Thyroid gland (tissue), 4 donors: ENCODE data around the gene MYO3A. TPM values are rescaled to one million over a fixed set of nuclear protein-coding genes. Genes with fewer than 3 reads are reported as not detected.
"Not testable (repeated sequence)": the region's sequence is repeated elsewhere in the genome, so short reads cannot be mapped to it uniquely, and the experiment has no call there.

Experiments used
- DNase-seq, 2 donors: peaks; one replicate each; pipeline ENCODE4 v3.0.0-alpha.2; 2019
- H3K27ac ChIP-seq, 3 donors: fragments of 200-600 bp; sonication (generic); 1 replicate in 2 of 3; 2 replicates in 1 of 3; pipeline ENCODE4 v1.5.1; 2016 to 2019; ENCODE audit warnings: mild to moderate bottlenecking in 1 of 3, moderate library complexity in 1 of 3
- H3K27me3 ChIP-seq: fragments of 200-600 bp; sonication (generic); one replicate; pipeline ENCODE4 v1.5.1; 2019
- H3K36me3 ChIP-seq, 2 donors: fragments of 200-600 bp; sonication (generic); one replicate each; pipeline ENCODE4 v1.5.1; 2016 to 2019
- H3K4me1 ChIP-seq, 2 donors: fragments of 200-600 bp; sonication (generic); one replicate each; pipeline ENCODE4 v1.5.1; 2017 to 2019
- H3K4me3 ChIP-seq, 3 donors: fragments of 200-600 bp; sonication (generic); replicated peaks in 1 of 3; 1 replicate in 2 of 3; 2 replicates in 1 of 3; pipeline ENCODE4 v1.5.1; 2016; ENCODE audit warnings: mild to moderate bottlenecking in 1 of 3
- H3K9me3 ChIP-seq: fragments of 200-600 bp; sonication (generic); one replicate; pipeline ENCODE4 v1.5.1; 2017
- CTCF ChIP-seq, 6 experiments: fragments of 200-600 bp in 3 of 6; fragments of 450-650 bp in 3 of 6; sonication (generic) in 3 of 6; IDR thresholded peaks; one replicate each; pipeline ENCODE4 v1.5.1; 2016 to 2019; ENCODE audit warnings: antibody characterized with exemption in 6 of 6, mild to moderate bottlenecking in 2 of 6, inconsistent platforms in 1 of 6, moderate library complexity in 1 of 6
- POLR2A ChIP-seq, 2 donors: fragments of 450-650 bp; IDR thresholded peaks; one replicate each; pipeline ENCODE4 v1.6.1; 2017; ENCODE audit warnings: antibody characterized with exemption in 2 of 2, mild to moderate bottlenecking in 2 of 2, moderate library complexity in 1 of 2
- whole genome bisulfite sequencing, 2 donors: methylation state at CpG; one replicate each; pipeline ENCODE4 v1.1.5; 2017; 5-methylcytosine and 5-hydroxymethylcytosine counted together
- intact Hi-C: fragments of 100-400 bp; cut with DNase I; formaldehyde crosslinking; loops from one replicate; pipeline ENCODE4 v1.15.1; 2023
- total RNA-seq, 4 donors: library from RNA; depleted of rRNA; stranded (reverse); fragments of >200 nt; gene quantifications; one replicate each; pipeline ENCODE4 v1.2.3, GENCODE V29; 2016

MYO3A gene
- total RNA-seq, 4 donors from 2014 or later, result 1.6 to 2.9 (median 2.2) TPM

DNA sequence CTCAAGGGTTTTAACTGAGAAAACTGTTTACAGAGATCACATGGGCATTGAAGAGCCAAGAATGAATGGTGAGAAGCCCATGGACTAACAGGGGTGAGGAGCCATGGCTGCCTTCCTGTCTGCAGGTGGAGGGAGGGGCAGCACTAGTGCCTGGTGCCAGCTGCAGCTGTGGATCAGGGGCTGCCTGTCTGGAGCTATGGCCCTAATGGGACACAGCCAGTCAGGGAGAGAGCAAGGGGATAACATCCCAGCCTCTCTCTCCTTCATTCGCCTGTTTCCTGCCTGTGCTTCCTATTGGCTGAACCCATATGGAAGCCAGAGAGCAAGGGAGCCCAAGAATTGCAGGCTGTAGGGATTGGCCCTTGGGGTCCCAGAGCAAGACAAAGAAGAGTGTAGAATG lies 156.7 kb downstream of the MYO3A start:
- H3K4me1 ChIP-seq, result no peaks in the 10 kb centered on the region
- intact Hi-C loops, result no loop called here
- no peaks in the 10 kb centered on the region for H3K9me3 ChIP-seq
- no peak for DNase-seq
- WGBS, 2 donors, result 81 to 100% methylated on average over 1 of the region's 1 CpG
- H3K36me3 ChIP-seq, result no peaks in the 10 kb centered on the region
- H3K27ac ChIP-seq, result no peak overlapping the region
- no peak overlapping the region for H3K4me3 ChIP-seq
- H3K27me3 ChIP-seq, result no peaks in the 10 kb centered on the region
- no peak for TF ChIP-seq POLR2A (IDR thresholded peaks at IDR 0.05)
- no peak for TF ChIP-seq CTCF (IDR thresholded peaks at IDR 0.05)

DNA sequence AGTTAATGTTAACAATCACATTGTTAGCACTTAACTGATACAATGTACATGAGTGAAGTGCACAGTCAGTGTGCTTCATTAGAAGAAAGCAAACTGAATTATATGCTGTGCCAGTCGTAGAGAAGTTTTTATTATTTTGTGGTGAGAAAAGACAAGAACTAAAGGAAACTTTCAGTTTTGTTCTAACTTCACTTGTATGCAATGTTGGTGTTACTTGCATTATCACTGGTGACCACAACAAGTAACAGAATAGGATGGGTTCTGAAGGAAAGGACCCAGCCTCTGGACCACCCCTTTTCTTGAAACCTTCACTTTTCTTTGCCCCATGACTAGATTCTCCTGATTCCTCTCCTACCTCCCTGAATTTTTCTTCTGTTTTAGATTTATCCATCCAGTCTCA lies 159.2 kb downstream of the MYO3A start:
- TF ChIP-seq POLR2A (IDR thresholded peaks at IDR 0.05) (no peak), CTCF (IDR thresholded peaks at IDR 0.05) (no peak)
- no peak overlapping the region for H3K27ac ChIP-seq
- no peak overlapping the region for H3K4me3 ChIP-seq
- H3K27me3 ChIP-seq, result no peaks in the 10 kb centered on the region
- DNase-seq, result no peak
- no peaks in the 10 kb centered on the region for H3K36me3 ChIP-seq
- no peaks in the 10 kb centered on the region for H3K4me1 ChIP-seq
- WGBS, 2 donors, result 70 to 82% methylated on average over 1 of the region's 1 CpG
- H3K9me3 ChIP-seq, result no peaks in the 10 kb centered on the region
- intact Hi-C loops, result no loop called here

- no peak for TF ChIP-seq CTCF (IDR thresholded peaks at IDR 0.05)
- no peak for TF ChIP-seq POLR2A (IDR thresholded peaks at IDR 0.05)
- Histone ChIP-seq H3K4me3 (no peak overlapping the region), H3K36me3 (no peaks in the 10 kb centered on the region), H3K27ac (no peak overlapping the region), H3K4me1 (no peaks in the 10 kb centered on the region), H3K9me3 (no peaks in the 10 kb centered on the region), H3K27me3 (no peaks in the 10 kb centered on the region)
- intact Hi-C loops, result no loop called here
- DNase-seq, result no peak
- WGBS, 2 donors, result 84 to 85% methylated on average over 4 of the region's 4 CpGs
These were observed 161.8 kb downstream of the MYO3A start for GRCh38 chr10:26095781-26096180.

DNA sequence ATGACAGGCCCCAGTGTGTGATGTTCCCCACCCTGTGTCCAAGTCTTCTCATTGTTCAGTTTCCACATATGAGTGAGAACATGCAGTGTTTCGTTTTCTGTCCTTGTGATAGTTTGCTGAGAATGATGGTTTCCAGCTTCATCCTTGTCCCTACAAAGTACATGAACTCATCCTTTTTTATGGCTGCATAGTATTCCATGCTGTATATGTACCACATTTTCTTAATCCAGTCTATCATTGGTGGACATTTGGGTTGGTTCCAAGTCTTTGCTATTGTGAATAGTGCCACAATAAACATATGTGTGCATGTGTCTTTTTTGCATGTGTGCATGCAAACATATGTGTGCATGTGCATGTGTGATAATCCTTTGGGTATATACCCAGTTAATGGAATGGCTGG lies 163.5 kb downstream of the MYO3A start:
- H3K27me3 ChIP-seq, DNase-seq, H3K4me1 ChIP-seq, H3K4me3 ChIP-seq, H3K27ac ChIP-seq, H3K9me3 ChIP-seq, H3K36me3 ChIP-seq, intact Hi-C loops: not testable (repeated sequence)
- 65 to 89% methylated on average over 1 of the region's 1 CpG for WGBS, 2 donors

DNA sequence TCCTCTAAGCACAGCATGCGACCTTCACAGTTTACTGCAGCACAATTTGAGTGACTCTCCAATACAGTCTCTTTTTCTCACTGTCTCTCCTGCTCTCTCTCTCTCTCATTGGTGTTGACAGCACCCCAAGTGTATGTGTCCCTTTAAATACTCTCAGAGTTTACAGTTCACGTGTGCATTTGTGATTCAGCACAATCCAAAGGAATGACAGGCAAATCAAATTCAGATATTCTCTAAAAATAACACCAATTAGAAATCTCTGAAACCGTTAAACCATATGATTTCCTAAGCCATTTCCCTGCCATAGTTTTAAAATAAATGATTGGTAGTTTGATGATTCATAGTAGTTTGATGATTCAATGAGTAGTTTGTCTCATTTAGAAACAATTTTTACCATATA lies 178.5 kb downstream of the MYO3A start:
- TF ChIP-seq POLR2A (IDR thresholded peaks at IDR 0.05), result no peak
- TF ChIP-seq CTCF (IDR thresholded peaks at IDR 0.05), result no peak
- Histone ChIP-seq H3K4me1 (no peaks in the 10 kb centered on the region), H3K27ac (no peak overlapping the region), H3K36me3 (no peaks in the 10 kb centered on the region), H3K27me3 (no peaks in the 10 kb centered on the region), H3K9me3 (no peaks in the 10 kb centered on the region), H3K4me3 (no peak overlapping the region)
- intact Hi-C loops, result no loop called here
- DNase-seq, result no peak
- 68 to 77% methylated on average over 3 of the region's 3 CpGs for WGBS, 2 donors

GRCh38 chr10:26138613-26139012 lies 204.6 kb downstream of the MYO3A start:
- intact Hi-C loops, result no loop called here
- Histone ChIP-seq H3K4me1 (no peaks in the 10 kb centered on the region), H3K27me3 (no peaks in the 10 kb centered on the region), H3K36me3 (no peaks in the 10 kb centered on the region), H3K27ac (no peak overlapping the region), H3K9me3 (no peaks in the 10 kb centered on the region), H3K4me3 (no peak overlapping the region)
- DNase-seq, result no peak
- 89 to 94% methylated on average over 3 of the region's 3 CpGs for WGBS, 2 donors
- no peak for TF ChIP-seq CTCF (IDR thresholded peaks at IDR 0.05)
- TF ChIP-seq POLR2A (IDR thresholded peaks at IDR 0.05), result no peak
